Nephron progenitor cell (in vitro differentiated cells): Measurements from ENCODE around the gene IKZF1.

Experiments used
- DNase-seq: peaks from one replicate; pipeline ENCODE4 v3.0.0; 2021
- H3K27ac Mint-ChIP-seq: 2 replicates; pipeline ENCODE4 v1.8.0; 2021; ENCODE audit warnings: mild to moderate bottlenecking, moderate library complexity, mixed read lengths
- H3K27me3 Mint-ChIP-seq: 2 replicates; pipeline ENCODE4 v1.8.0; 2021; ENCODE audit warnings: mild to moderate bottlenecking, low read depth, mixed read lengths; ENCODE audit not compliant: poor library complexity
- H3K36me3 Mint-ChIP-seq: 2 replicates; pipeline ENCODE4 v1.8.0; 2021; ENCODE audit warnings: low read depth, mixed read lengths
- H3K4me1 Mint-ChIP-seq: 2 replicates; pipeline ENCODE4 v1.8.0; 2021; ENCODE audit warnings: mixed read lengths
- H3K4me3 Mint-ChIP-seq: 2 replicates; pipeline ENCODE4 v1.8.0; 2021; ENCODE audit warnings: mild to moderate bottlenecking, moderate library complexity, mixed read lengths
- H3K9me3 Mint-ChIP-seq: 2 replicates; pipeline ENCODE4 v1.8.0; 2021; ENCODE audit warnings: mild to moderate bottlenecking, moderate library complexity, mixed read lengths
- TF ChIP-seq, protein P1 (sequence below): fragments of 200-600 bp; sonication (generic); IDR thresholded peaks from 2 replicates; pipeline ENCODE4 v1.5.0; 2021; ENCODE audit warnings: antibody characterized with exemption

The IKZF1 gene

DNA sequence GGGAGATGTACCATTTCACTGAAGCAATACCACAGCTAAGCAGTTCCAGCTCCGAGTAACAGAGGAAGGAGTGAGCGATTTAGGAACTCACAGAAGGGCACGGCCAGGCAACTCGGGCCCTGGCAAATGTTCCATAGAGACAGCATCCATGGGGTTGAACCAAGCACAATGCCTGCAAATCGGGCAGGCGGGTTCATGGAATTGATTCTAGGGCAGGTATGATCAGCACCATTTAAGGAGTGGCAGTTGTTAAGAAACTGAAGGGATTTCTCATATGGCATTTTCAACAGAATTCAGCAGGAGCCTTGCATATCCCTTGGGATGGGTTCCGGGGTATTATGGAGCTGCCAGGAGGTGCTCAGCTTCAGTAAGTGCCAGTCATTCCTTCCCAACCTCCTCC is 66.4 kb downstream of the IKZF1 start:
- Mint-ChIP-seq H3K36me3 (no peaks in the 10 kb centered on the region), H3K4me1 (no peaks in the 10 kb centered on the region), H3K4me3 (no peak overlapping the region), H3K9me3 (peaks cover 6% of the 10 kb centered on the region), H3K27ac (no peak overlapping the region), H3K27me3 (peaks cover 13% of the 10 kb centered on the region)
- DNase-seq, result no peak
- TF ChIP-seq, protein P1, sequence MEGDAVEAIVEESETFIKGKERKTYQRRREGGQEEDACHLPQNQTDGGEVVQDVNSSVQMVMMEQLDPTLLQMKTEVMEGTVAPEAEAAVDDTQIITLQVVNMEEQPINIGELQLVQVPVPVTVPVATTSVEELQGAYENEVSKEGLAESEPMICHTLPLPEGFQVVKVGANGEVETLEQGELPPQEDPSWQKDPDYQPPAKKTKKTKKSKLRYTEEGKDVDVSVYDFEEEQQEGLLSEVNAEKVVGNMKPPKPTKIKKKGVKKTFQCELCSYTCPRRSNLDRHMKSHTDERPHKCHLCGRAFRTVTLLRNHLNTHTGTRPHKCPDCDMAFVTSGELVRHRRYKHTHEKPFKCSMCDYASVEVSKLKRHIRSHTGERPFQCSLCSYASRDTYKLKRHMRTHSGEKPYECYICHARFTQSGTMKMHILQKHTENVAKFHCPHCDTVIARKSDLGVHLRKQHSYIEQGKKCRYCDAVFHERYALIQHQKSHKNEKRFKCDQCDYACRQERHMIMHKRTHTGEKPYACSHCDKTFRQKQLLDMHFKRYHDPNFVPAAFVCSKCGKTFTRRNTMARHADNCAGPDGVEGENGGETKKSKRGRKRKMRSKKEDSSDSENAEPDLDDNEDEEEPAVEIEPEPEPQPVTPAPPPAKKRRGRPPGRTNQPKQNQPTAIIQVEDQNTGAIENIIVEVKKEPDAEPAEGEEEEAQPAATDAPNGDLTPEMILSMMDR, result no peak

GRCh38 chr7:50371551-50372021 is 67.1 kb downstream of the IKZF1 start:
- H3K4me3 Mint-ChIP-seq, result no peak overlapping the region
- DNase-seq, result no peak
- H3K36me3 Mint-ChIP-seq, result no peaks in the 10 kb centered on the region
- H3K9me3 Mint-ChIP-seq, result peaks cover 6% of the 10 kb centered on the region
- no peaks in the 10 kb centered on the region for H3K4me1 Mint-ChIP-seq
- no peak overlapping the region for H3K27ac Mint-ChIP-seq
- peaks cover 13% of the 10 kb centered on the region for H3K27me3 Mint-ChIP-seq
- TF ChIP-seq, protein P1, result no peak

DNA sequence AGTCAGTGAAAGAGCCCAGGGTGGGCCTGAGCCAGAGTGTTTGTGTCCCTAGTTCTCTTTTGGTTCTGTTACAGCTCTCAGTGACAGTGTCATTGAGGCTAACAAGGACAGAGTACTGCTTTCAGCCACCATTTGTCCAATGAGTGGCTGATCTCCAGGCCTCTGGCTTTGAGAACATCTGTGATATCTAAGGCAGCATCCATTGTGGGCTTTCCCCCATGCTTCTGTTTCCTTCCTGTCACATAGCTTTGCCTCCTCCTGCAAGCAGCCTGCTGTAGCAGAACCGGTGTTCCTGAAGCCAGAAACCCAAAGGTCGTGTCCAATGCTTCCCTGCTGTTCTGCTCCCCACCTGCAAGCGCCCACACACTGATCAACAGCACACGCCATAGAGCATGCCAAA is 68.4 kb downstream of the IKZF1 start:
- no peak overlapping the region for H3K27ac Mint-ChIP-seq
- peaks cover 17% of the 10 kb centered on the region for H3K27me3 Mint-ChIP-seq
- no peak for DNase-seq
- H3K4me1 Mint-ChIP-seq, result no peaks in the 10 kb centered on the region
- H3K4me3 Mint-ChIP-seq, result no peak overlapping the region
- no peaks in the 10 kb centered on the region for H3K36me3 Mint-ChIP-seq
- peaks cover 6% of the 10 kb centered on the region for H3K9me3 Mint-ChIP-seq
- TF ChIP-seq, protein P1, result no peak

DNA sequence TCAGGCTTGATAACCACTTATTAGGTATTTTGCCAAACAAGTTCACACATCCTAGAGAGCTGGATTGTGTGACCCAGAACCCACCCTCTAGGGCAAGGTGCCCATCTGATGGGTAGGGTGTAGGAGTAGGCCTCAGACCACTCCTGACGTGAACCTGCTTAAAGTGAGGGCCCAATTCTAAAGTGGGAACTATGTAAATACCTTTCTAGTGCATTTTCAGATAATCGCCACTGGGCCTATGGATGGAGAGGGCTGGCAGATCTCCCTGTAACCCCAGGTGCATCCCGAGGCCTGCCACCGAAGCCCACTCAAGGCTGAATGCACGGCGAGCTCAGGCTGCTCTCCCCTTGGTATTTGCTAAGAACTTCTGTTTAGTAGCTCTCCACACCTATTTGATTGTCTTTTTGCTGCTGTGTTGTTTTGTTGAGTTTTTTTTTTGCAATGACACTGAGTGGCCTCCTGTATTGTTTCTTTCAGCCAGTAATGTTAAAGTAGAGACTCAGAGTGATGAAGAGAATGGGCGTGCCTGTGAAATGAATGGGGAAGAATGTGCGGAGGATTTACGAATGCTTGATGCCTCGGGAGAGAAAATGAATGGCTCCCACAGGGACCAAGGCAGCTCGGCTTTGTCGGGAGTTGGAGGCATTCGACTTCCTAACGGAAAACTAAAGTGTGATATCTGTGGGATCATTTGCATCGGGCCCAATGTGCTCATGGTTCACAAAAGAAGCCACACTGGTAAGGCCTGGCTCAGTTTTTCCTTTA is 71.7 kb downstream of the IKZF1 start:
- Mint-ChIP-seq H3K27me3 (peaks cover 19% of the 10 kb centered on the region), H3K9me3 (no peaks in the 10 kb centered on the region), H3K27ac (no peak overlapping the region), H3K36me3 (no peaks in the 10 kb centered on the region), H3K4me1 (no peaks in the 10 kb centered on the region), H3K4me3 (no peak overlapping the region)
- no peak for DNase-seq
- TF ChIP-seq, protein P1, result no peak

GRCh38 chr7:50377356-50377755 is 72.8 kb downstream of the IKZF1 start:
- Mint-ChIP-seq H3K9me3 (no peaks in the 10 kb centered on the region), H3K36me3 (no peaks in the 10 kb centered on the region), H3K4me1 (no peaks in the 10 kb centered on the region), H3K27ac (no peak overlapping the region), H3K4me3 (no peak overlapping the region), H3K27me3 (peaks cover 19% of the 10 kb centered on the region)
- TF ChIP-seq, protein P1, result no peak
- no peak for DNase-seq

GRCh38 chr7:50379082-50379481 is 74.6 kb downstream of the IKZF1 start:
- no peak for DNase-seq
- no peaks in the 10 kb centered on the region for H3K4me1 Mint-ChIP-seq
- H3K36me3 Mint-ChIP-seq, result no peaks in the 10 kb centered on the region
- H3K4me3 Mint-ChIP-seq, result no peak overlapping the region
- H3K27me3 Mint-ChIP-seq, result peaks cover 26% of the 10 kb centered on the region
- H3K27ac Mint-ChIP-seq, result no peak overlapping the region
- TF ChIP-seq, protein P1, result no peak
- H3K9me3 Mint-ChIP-seq, result no peaks in the 10 kb centered on the region
